ENCODE results near the gene BRD1. TPM values are rescaled to one million over a fixed set of nuclear protein-coding genes. Genes with fewer than 3 reads are reported as not detected.

The BRD1 gene
- total and polyA plus RNA-seq, 9 donors: 13.6 to 45.6 (median 35.8) TPM

DNA sequence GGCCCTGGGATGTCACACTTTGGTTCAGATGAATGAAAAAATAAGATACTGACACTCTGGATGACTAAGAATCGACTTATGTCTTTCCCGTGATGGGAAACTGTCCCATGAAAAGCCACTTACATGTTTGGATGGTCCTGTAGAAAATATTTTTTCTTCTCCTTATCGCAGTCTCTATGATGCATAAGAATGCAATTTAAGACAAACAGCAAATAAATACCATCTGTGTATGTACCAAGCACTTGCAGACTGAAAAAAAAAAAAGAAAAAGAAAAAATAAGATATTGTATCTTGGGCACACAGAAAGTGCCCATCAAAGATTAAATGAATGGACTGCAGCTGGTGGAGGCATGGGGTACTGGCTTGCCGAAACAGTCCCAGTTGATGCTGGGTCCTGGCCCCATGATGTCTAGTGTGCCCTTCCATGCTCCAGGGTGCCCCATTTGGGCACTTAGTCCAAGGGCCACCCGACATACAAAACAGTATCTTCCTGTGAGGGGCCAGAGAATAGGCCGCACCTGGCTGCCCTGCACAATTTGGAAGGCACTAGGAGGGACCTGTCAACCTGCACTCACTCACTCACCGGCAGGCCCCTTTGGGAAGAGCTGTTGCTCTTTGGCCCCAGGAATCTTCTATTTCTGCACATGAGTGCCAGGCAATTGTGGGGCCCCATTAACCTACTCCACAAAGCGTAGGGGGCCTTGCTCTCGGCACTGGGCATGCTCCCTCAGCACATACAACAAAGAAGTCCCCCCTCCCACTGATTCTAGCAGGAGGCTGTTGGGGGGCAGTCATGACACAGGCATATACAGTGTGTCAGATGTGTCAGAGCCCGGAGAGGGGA, 23.5 kb upstream of the BRD1 start:
- no peak overlapping the region for H3K4me3 ChIP-seq
- intact Hi-C loops (cut with DNase I): no loop called here
- no peaks in the 10 kb centered on the region for H3K27me3 ChIP-seq
- DNase-seq: no peak
- H3K9me3 ChIP-seq: no peaks in the 10 kb centered on the region
- WGBS, 3 donors: 81 to 88% (median 83%) methylated on average over 10 of the region's 10 CpGs
- no peak overlapping the region for H3K27ac ChIP-seq
- TF ChIP-seq EP300 (IDR thresholded peaks at IDR 0.05) (no peak), CTCF (IDR thresholded peaks at IDR 0.05) (no peak), POLR2A (IDR thresholded peaks at IDR 0.05) (no peak)
- peaks cover 18% of the 10 kb centered on the region for H3K4me1 ChIP-seq (ENCODE audit: insufficient read depth)
- H3K36me3 ChIP-seq: no peaks in the 10 kb centered on the region

DNA sequence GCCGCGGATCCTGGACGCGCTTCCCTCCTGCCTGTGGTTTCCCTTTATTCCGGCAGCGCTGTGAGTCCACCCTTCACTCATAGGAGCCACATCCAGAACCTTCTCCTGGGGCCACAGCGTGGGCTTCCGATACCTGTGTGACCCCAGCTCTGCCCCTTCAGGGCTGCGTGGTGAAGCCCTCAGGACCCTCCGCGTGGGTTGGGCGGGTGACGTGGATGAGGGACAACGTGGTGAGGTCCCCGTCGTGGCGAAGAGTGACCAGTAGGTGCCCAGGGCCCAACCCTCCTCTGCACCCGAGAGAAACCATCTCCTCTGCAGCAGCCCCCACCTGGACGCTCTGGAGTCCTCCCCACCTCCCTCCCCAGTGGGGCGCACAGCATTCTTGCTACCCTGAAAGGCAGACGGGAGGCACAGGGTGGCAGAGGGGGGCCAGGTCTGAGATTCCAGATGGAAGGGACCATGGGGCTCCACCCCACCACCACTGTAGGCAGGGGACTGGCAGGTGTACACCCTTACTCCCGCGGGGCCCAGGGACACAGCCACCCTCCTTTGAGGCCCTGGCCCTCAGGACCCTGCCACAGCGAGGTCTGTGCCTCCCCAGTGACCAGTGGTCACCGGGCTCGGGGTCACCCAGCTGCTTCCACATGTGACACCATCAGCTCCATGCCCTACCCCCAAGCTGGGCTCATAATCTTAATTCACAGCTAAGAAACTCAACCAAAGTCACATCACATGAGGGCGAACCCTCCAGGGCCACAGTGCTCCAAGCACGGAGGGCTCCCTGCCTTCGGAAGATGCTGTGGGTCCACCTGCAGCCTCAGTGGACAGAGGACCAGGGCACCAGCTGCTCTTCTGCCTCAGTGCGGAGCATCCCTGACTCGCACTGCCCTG, 22.6 kb upstream of the BRD1 start:
- no peak overlapping the region for H3K27ac ChIP-seq
- WGBS, 3 donors: 49 to 58% (median 53%) methylated on average over 31 of the region's 31 CpGs
- TF ChIP-seq POLR2A (IDR thresholded peaks at IDR 0.05) (no peak), CTCF (IDR thresholded peaks at IDR 0.05) (no peak), EP300 (IDR thresholded peaks at IDR 0.05) (no peak)
- H3K9me3 ChIP-seq: no peaks in the 10 kb centered on the region
- H3K4me1 ChIP-seq (ENCODE audit: insufficient read depth): peaks cover 10% of the 10 kb centered on the region
- intact Hi-C loops (cut with DNase I): no loop called here
- H3K36me3 ChIP-seq: no peaks in the 10 kb centered on the region
- H3K27me3 ChIP-seq: no peaks in the 10 kb centered on the region
- H3K4me3 ChIP-seq: no peak overlapping the region
- no peak for DNase-seq

DNA sequence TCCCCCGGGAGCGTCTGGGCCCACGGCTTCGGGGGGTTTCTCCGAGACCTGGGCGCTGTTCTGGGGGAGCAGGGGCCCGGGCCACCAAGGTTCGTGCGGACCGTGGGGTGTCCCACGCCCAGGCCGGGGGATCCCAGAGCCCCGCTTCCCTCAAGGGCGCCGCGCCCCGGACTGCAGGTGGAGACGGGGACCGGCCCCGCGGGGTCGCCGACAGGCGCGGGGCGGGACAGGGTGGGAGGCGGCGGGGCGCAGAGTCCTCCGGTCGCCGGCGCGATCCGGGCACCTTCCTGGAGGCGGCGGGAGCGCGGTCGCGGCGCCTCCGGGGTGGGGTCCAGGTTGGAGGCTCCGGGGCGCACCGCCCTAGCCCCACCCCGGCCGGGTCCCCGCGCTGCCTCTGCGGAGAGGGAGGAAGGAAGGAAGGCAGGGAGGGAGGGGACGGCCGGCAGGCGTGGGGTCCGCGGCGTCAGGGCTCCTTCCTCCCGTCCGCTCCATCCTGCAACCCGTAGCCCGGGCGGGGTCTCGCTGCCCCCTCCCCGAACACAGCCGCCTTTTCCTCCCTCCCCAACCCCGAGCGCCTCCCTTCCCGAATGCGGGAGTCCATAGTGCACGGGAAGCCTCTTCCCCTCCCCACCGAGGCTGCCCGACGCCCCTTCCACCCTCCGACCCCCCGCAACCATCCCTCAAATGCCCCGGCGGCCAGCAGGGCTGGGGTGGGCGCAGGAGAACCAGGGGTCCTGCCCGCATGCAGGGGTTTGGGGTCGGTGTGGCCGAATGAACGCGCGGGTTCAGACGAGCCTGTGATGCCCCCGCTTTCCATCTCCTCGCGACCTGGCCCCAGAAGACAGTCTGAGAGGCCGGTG, 21.7 kb upstream of the BRD1 start:
- Histone ChIP-seq H3K4me3 (peak overlapping the region; percentile 16), H3K4me1 (ENCODE audit: insufficient read depth) (peaks cover 10% of the 10 kb centered on the region), H3K36me3 (no peaks in the 10 kb centered on the region), H3K9me3 (no peaks in the 10 kb centered on the region), H3K27me3 (no peaks in the 10 kb centered on the region), H3K27ac (no peak overlapping the region)
- DNase-seq: no peak
- TF ChIP-seq CTCF (IDR thresholded peaks at IDR 0.05) (no peak), EP300 (IDR thresholded peaks at IDR 0.05) (no peak), POLR2A (IDR thresholded peaks at IDR 0.05) (no peak)
- intact Hi-C loops (cut with DNase I): no loop called here
- 2 to 3% (median 3%) methylated on average over 65 to 89 of the region's 89 CpGs for WGBS, 3 donors

DNA sequence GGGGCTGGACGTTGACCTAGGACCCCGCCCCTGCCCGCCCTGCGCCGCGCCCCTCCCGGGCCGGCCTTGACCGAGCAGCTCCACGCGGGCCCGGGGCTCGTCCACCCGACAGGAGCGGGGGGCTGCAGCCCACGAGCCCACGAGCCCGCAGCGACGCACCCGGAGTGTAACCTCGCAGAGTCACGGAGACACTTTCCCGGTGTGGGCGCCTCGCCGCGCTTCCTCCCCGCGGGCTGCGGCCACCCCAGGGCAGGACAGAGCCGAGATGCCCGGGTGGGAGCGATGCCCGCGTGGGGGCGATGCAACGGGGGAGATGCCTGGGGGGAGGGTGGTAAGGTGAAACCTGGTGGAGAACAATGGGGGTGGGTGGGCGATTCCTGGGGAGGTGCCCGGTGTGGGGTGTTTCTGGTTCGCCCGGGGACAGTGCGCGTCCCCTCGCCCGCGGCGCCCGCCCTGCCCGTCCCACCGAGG, 21.1 kb upstream of the BRD1 start:
- 1% methylated on average over 13 to 51 of the region's 51 CpGs for WGBS, 3 donors
- no peak for TF ChIP-seq POLR2A (IDR thresholded peaks at IDR 0.05)
- TF ChIP-seq EP300 (IDR thresholded peaks at IDR 0.05): no peak
- no peak for TF ChIP-seq CTCF (IDR thresholded peaks at IDR 0.05)
- Histone ChIP-seq H3K27ac (no peak overlapping the region), H3K27me3 (no peaks in the 10 kb centered on the region), H3K9me3 (no peaks in the 10 kb centered on the region), H3K4me3 (peak overlapping the region; percentile 16), H3K4me1 (ENCODE audit: insufficient read depth) (peaks cover 10% of the 10 kb centered on the region), H3K36me3 (no peaks in the 10 kb centered on the region)
- intact Hi-C loops (cut with DNase I): no loop called here
- no peak for DNase-seq
